ENCODE data around the gene GRIK1.

DNA sequence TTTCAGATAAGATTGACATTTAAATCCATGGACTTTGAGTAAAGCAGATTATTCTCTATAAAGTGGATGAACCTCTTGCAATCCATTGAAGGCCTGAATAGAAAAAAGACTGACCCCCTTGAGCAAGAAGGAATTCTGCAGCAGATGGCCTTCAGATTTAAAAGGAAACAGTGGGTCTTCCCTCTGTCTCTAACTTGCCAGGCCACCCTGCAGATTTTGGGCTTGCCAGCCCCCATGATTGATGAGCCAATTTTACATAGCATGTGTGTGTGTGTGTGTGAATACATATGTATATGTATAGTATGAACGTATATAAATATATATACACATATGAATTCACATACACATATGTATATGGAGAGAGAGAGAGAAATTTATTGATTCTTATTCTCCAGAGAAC, 113.4 kb downstream of the GRIK1 start:
- TF ChIP-seq, protein P1, sequence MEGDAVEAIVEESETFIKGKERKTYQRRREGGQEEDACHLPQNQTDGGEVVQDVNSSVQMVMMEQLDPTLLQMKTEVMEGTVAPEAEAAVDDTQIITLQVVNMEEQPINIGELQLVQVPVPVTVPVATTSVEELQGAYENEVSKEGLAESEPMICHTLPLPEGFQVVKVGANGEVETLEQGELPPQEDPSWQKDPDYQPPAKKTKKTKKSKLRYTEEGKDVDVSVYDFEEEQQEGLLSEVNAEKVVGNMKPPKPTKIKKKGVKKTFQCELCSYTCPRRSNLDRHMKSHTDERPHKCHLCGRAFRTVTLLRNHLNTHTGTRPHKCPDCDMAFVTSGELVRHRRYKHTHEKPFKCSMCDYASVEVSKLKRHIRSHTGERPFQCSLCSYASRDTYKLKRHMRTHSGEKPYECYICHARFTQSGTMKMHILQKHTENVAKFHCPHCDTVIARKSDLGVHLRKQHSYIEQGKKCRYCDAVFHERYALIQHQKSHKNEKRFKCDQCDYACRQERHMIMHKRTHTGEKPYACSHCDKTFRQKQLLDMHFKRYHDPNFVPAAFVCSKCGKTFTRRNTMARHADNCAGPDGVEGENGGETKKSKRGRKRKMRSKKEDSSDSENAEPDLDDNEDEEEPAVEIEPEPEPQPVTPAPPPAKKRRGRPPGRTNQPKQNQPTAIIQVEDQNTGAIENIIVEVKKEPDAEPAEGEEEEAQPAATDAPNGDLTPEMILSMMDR (IDR thresholded peaks at IDR 0.05; ENCODE audit: borderline replicate concordance, extremely low read depth, low read length, poor library complexity, severe bottlenecking) = no peak
- TF ChIP-seq EZH2 (IDR thresholded peaks at IDR 0.05; ENCODE audit: borderline replicate concordance, low read depth, low read length, severe bottlenecking) = no peak
